GM19025 (cell line): ENCODE results near the gene ATP6V1F.

Experiments used
- ATAC-seq: cut with Tn5 transposase; IDR thresholded peaks from one replicate; pipeline ENCODE4 v1.9.1; 2021; ENCODE audit warnings: mild to moderate bottlenecking, low read depth, moderate library complexity; ENCODE audit not compliant: unreplicated experiment

Gene ATP6V1F

GRCh38 chr7:128880791-128881457 is 18.3 kb downstream of the ATP6V1F start:
- no peak for ATAC-seq

GRCh38 chr7:128881458-128882125 is 18.9 kb downstream of the ATP6V1F start:
- ATAC-seq, result no peak

- no peak for ATAC-seq
Measured at GRCh38 chr7:128882134-128882533, 19.5 kb downstream of the ATP6V1F start.

GRCh38 chr7:128883622-128884448 is 21.2 kb downstream of the ATP6V1F start:
- ATAC-seq, result peak; percentile 76

GRCh38 chr7:128884561-128885369 is 22.1 kb downstream of the ATP6V1F start:
- no peak for ATAC-seq

GRCh38 chr7:128885370-128886187 is 22.9 kb downstream of the ATP6V1F start:
- ATAC-seq, result no peak

- ATAC-seq, result no peak
Measured at GRCh38 chr7:128886391-128887168, 23.9 kb downstream of the ATP6V1F start.

- ATAC-seq, result no peak
Measured at GRCh38 chr7:128887169-128888038, 24.7 kb downstream of the ATP6V1F start.

- no peak for ATAC-seq
Measured at GRCh38 chr7:128888039-128888755, 25.5 kb downstream of the ATP6V1F start.

GRCh38 chr7:128888756-128889095 is 26.1 kb downstream of the ATP6V1F start:
- no peak for ATAC-seq

- ATAC-seq, result no peak
Measured at GRCh38 chr7:128889121-128889520, 26.5 kb downstream of the ATP6V1F start.

- ATAC-seq, result no peak
Measured at GRCh38 chr7:128890306-128891109, 27.9 kb downstream of the ATP6V1F start.

GRCh38 chr7:128891110-128891941 is 28.7 kb downstream of the ATP6V1F start:
- no peak for ATAC-seq

- no peak for ATAC-seq
Measured at GRCh38 chr7:128891942-128892269, 29.2 kb downstream of the ATP6V1F start.

GRCh38 chr7:128892521-128893250 is 30.0 kb downstream of the ATP6V1F start:
- ATAC-seq, result no peak
